Middle frontal gyrus (tissue), 1 donor: ENCODE results near the gene FAM89B.
A peak's percentile ranks its signal among the peaks of the same experiment; 100 is the strongest.

ENCODE experiments used
- DNase-seq: peaks from one replicate; pipeline ENCODE4 v3.0.0-alpha.2; 2015; ENCODE audit warnings: low spot score; ENCODE audit errors: extremely low spot score

The FAM89B gene

GRCh38 chr11:65538915-65539743, 33.2 kb upstream of the FAM89B start:
- DNase-seq, result no peak

GRCh38 chr11:65539744-65540289, 32.5 kb upstream of the FAM89B start:
- no peak for DNase-seq

DNA sequence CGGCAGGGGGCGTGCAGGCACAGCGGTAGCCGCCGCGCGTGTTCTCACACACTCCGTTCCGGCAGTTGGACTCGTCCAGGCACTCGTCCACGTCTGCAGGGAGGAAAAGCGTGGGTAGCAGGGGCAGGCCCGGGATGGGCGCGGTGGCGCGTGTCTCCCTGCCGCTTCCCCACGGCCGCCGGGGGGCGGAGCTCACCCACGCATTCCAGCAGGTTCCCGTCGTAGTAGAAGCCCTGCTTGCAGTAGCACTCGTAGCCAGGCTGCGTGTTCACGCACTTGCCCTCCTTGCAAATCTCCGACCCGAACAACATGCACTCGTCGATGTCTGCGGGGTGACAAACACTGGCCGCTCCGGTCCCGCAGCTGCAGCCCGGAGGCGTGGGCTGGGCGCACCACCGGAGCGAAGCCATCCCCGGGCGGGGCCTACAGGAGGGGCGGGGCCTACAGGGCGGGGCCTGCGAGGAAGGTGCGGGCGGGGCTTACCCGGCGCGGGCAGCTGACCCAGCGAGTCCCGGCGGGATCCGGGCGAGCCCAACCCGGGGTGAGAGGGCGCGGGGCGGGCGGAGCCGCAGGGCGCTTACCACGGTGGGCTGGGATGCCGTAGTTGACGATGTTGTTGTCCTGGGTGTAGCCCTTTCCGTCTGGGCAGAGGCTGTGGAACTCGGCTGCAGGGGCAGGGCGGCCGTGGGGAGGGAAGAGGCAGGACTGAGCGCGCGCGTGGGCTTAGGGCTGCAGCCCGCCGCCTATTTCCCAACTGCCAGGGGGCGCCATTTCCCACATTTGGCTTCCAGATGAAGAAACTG, 31.8 kb upstream of the FAM89B start:
- DNase-seq, result peak; percentile 79

DNA sequence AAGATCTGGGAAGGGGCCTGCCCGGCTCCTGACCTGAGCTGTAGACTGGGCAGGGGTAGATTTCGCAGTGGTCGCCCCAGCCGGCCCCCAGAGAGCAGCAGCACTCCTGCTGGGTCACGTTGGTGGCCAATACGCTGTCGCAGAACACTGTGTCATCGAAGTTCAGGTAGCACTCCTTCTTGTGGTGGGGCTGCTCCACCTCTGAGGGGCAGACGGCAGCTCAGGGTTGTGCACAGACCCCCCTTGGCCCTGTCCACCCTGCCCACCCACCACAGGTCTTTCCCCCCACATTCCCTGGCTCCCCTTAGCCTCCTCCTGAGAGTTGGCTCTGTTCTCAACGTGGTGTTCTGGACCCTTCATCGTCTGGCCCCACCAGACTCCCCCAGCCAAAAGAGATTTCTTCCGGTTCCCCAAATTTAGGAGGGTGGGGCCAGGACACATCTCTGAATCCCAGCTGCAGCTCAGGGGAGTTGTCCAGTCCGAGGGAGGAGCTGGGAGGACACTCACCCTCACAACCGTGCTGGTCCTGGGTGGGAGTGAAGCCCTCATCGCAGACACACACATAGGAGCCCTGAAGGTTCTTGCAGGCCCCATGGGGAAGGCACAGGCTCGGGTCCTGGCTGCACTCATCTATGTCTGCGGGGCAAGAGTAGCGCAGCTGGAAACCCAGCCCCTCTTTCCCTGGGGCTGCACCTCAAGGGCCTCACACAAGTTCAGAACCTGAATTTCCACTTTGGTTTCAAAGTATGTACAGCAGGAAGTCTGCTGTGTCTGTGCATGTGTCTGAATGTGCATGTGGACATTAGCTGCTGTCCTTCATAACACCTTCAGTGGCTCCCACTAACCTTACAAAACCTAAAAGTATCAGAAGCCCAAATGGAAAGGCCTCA, 31.0 kb upstream of the FAM89B start:
- no peak for DNase-seq

DNA sequence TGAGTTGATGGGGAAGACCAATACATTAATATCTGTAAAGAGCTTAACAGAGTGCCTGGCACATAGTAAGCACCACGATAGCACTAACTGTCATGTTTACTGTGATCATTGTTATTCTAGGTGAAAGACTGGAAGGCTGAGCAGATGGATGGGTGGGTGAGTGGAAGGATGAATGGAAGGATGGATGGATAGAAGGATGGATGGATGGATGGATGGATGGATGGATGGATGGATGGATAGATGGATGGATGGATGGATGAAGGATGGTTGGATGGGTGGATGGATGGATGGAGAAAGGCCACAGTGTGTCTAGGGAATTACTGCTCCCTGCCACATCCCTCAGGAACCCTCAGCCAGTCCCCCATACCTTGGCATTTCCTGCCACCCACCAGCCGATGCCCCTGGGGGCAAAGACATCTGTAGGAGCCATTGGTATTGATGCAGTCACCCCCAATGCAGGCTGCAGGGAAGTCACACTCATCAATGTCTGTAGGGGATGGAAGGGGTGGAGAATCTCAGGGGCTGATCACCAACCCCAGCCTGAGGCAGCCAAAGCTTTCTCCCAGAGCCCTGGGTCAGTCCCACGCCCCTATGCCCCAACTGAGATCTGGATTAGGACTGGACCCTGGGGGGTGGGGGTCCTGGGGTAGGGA, 29.5 kb upstream of the FAM89B start:
- no peak for DNase-seq

GRCh38 chr11:65545853-65546216, 26.5 kb upstream of the FAM89B start:
- DNase-seq, result no peak

DNA sequence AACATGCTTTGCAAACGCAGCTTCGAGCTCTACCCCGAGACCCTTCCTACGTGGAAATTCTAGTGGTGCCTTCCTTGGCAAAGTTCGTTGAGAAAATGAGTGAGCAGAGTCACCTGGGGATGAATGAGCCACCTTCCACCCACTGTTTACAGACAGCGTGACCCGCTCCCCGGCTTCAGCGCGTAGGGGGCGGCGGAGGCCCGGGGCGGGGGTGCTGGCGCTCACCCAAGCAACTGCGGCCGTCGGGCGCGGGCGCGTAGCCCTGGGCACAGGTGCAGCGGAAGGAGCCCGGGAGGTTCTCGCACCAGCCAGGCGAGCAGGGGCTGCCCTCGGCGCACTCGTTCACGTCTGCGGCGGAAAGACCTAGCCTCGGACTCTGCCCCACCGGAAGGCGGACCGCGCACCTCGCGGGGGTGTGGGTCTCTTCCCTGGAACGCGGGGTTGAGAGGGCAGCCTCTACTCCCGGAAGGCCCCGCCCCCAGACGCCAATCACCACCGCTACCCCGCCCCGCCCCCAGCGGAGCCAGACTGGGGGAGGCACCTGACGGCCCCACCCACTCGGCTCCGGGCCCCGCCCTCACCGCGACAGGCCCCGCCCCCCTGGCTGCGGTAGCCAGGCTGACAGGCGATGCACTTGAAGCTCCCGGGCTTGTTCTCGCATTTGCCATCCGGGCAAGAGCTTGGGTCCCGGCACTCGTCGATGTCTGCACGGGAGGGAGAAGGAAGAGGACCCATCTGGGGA, 25.9 kb upstream of the FAM89B start:
- no peak for DNase-seq

- DNase-seq, result no peak
Observed at GRCh38 chr11:65547446-65548125, 24.8 kb upstream of the FAM89B start.

DNA sequence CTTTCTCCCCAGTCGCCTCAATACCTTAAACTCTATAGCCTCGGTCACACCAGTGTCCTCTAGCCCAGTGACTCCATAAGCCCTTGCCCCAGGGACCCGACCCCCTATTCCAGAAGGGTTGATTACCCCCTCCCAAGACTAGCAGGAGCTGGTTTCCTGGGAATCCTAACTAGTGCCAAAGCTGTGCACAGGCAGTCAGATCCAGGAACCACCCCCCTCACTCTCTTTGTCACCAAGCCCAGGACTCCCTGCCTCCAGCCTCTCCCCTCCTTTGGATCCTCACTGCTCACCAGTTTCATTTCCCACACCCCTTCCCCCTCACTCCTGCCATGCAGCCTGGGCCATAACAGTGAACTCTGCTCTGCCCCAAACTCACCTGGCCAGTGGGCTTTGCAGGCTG, 23.9 kb upstream of the FAM89B start:
- DNase-seq, result no peak

DNA sequence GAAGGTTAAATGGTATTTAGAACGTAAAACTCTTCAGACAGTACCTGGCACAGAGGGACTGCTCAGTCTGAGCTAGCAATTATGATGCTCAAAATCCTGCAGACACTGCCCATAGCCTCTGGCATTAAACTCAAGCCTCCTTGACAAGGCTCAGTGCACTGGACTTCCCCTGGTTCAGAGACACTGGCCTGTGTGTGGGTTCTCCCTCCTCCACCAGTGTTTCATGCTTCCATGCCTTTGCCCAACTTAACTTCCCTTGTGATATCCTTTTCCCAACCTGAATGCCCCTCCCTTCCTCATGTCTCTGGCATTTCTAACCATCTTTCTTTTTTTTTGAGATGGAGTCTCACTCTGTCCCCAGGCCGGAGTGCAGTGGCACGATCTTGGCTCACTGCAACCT, 23.2 kb upstream of the FAM89B start:
- DNase-seq, result no peak

DNA sequence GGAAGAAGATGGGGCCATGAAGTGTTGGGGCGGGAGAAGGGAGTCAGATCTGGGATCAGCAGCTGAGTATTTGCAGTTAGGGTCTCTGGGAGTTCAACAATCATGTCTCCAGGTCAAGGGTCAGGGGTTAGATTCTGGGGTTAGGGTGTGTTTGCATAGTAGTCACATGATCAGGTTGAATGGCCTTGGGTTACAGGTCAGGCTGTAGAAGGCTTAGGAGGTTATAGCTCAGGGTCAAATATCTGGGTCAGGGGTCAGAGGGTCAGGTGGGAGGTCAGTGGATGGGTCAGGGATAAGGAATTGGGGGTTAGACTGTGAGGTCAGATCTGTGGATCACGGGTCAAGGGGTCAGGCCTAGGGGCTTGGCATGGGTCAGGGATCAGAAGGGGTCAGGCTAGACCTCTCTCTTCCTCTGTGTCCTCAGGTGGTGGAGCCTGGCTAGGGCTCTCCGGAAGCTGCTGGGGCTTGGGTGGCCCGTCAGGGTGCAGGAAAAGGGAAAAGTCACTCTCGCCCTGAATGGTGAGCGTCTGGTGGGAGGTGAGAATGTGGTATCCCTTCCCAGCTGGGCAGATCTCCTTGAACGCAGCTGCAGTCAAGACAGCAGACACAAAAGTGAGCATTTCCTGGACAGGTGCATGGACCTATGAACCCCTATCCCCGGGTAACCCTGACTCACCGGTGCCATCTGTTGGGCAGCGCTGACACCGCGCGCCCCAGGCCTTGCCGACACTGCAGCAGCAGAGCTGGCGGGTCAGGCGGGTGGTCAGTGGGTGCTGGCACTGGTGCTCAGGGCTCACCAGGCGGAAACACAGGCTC, 20.6 kb upstream of the FAM89B start:
- DNase-seq, result no peak

DNA sequence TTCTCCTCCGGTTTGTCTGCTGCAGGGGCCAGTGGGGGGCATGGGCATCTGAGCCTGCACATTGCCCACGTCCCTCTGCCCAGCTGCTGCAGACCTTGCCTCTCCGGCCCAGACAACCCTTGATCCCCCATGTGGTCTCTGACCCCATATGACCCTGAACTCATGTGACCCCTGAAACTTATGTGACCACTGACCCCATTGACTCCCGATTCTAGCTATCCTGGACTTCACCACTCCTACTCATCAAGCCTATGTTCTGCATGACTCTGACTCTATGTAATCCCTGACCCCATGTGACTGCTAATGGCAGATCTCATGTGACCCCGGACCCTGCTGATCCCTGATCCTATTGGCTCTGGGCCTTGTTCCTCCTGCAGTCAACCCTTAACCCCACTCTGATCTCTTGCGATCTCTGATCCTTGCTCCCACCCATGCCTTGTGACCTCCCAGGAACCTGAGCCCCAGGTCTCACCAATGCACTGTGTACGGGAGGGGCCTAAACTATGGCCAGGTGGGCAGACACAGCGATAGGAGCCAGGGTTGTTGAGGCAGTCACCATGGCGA, 19.9 kb upstream of the FAM89B start:
- no peak for DNase-seq

DNA sequence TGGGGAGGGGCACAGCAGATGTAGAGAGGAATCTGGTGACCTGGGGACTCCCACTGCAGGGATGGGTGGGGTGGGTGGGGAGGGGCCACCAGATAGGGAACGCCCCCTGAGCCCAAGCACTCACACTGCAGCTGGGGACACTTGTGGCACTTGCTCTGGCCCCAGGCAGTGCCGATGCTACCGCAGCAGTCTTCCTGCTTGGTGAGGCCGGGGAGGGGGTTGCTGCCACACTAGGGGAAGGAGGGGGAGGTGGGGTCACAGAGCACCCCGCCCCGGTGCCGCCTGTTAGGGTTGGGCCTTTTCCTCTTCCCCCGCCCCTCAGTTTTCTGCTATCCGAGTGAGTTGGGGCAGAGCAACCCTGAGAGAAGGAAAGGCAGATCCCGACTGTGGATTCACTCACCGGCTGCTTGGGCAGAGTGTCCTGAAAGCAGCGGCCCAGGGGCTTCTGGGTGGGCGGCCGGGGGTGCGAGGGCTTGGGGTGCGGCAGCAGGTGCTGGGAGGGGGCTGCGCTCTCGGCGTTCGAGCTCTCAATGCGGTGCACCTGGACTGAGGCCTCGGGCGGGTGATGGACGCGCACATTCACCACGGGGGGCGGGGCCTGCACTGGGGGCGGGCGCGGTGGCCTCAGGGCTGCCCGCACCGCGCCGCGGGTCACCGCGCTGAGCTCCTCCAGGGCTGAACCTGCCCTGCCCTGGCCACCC, 18.9 kb upstream of the FAM89B start:
- DNase-seq, result no peak

DNA sequence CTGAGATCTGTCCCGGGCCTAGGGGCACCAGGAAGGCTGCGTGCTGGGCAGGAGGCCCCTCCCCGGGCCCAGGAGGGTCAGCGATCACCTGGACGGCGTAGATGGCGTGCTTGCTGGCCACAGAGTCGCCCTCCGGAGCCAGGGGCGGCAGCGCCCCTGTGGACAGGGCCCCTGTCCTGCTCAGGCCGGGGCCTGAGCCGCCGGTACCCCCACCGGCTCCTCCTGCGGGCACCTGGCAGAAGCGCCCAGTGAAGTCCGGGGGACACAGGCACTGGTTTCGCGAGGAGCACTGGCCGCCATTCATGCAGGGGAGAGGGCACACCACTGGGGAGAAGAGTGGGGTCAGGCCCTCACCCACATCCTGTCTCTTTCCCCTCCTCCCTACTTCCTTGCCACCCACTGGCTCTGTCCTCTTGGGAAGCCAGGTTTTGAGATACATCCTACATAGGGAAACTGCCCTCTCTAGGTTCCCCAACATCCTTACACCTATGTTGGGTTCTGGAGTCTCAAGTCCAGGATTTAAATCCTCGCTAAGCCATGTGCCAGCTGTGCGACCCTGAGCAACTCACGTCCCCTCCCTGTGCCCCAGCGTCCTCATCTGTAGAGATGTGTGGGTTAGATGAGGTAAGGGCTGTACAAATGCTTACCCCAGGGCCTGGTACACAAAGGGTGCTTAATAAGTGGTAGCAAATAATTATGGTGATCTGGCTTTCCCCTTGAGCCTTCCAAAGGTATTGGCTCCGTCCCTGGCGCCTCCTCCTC, 18.1 kb upstream of the FAM89B start:
- DNase-seq, result no peak

- no peak for DNase-seq
Observed at GRCh38 chr11:65554842-65555430, 17.4 kb upstream of the FAM89B start.

- DNase-seq, result no peak
Observed at GRCh38 chr11:65555693-65556231, 16.6 kb upstream of the FAM89B start.
